ENCODE data around the gene CHRM4. TPM values are rescaled to one million over a fixed set of nuclear protein-coding genes. Genes with fewer than 3 reads are reported as not detected.
"Not testable (repeated sequence)": the region's sequence is repeated elsewhere in the genome, so short reads cannot be mapped to it uniquely, and the experiment has no call there.

Gene CHRM4
- total and polyA plus RNA-seq, 2 of the 13 experiments (the other 11 are each of a cell fraction or from before 2014, with no cell fraction given): 0.13 to 0.21 TPM

GRCh38 chr11:46379482-46380293 lies 11.9 kb downstream of the CHRM4 start (continued):
- 0 out of 2 replicates have a peak, but pooled peaks have one; percentile 55 for TF ChIP-seq ZC3H13 (CRISPR knock-in tag; IDR thresholded peaks at IDR 0.05)
- 0 out of 2 replicates have a peak, but pooled peaks have one; percentile 28 for TF ChIP-seq ZNF616 (CRISPR knock-in tag; IDR thresholded peaks at IDR 0.05; ENCODE audit: low read depth)
- peak; percentile 12; the same call in 1 of the 2 replicates for TF ChIP-seq SALL2 (CRISPR knock-in tag; IDR thresholded peaks at IDR 0.05)
- TF ChIP-seq KDM4B (CRISPR knock-in tag; IDR thresholded peaks at IDR 0.05): 0 out of 2 replicates have a peak, but pooled peaks have one; percentile 33
- peak; percentile 73 for TF ChIP-seq ZBTB7B (CRISPR knock-in tag; IDR thresholded peaks at IDR 0.05)
- peak; percentile 52; the same call in 1 of the 2 replicates for TF ChIP-seq ZNF788 (CRISPR knock-in tag; IDR thresholded peaks at IDR 0.05; ENCODE audit: borderline replicate concordance)
- peak; percentile 70; the same call in 1 of the 2 replicates for TF ChIP-seq MXD1 (CRISPR knock-in tag; IDR thresholded peaks at IDR 0.05)
- not testable (repeated sequence) for TF ChIP-seq MAZ (IDR thresholded peaks at IDR 0.05; ENCODE audit: borderline replicate concordance, low read depth, low read length)
- TF ChIP-seq MAZ (CRISPR knock-in tag; IDR thresholded peaks at IDR 0.05; ENCODE audit: low read depth): peak; percentile 53; the same call in 1 of the 2 replicates
- 0 out of 2 replicates have a peak, but pooled peaks have one; percentile 50 for TF ChIP-seq ZNF547 (CRISPR knock-in tag; IDR thresholded peaks at IDR 0.05)
- TF ChIP-seq ATF3 (CRISPR knock-in tag; IDR thresholded peaks at IDR 0.05): 0 out of 2 replicates have a peak, but pooled peaks have one; percentile 1
- peak; percentile 66 for TF ChIP-seq ZNF574 (CRISPR knock-in tag; IDR thresholded peaks at IDR 0.05)
- TF ChIP-seq CCDC6 (CRISPR knock-in tag; IDR thresholded peaks at IDR 0.05): 0 out of 2 replicates have a peak, but pooled peaks have one; percentile 22
- peak; percentile 31; the same call in 1 of the 2 replicates for TF ChIP-seq ZFP90 (CRISPR knock-in tag; IDR thresholded peaks at IDR 0.05; ENCODE audit: borderline replicate concordance)
- TF ChIP-seq CSRNP1 (CRISPR knock-in tag; IDR thresholded peaks at IDR 0.05): peak; percentile 81
- TF ChIP-seq AGO1 (IDR thresholded peaks at IDR 0.05; ENCODE audit: low read depth, low read length, poor library complexity, severe bottlenecking): peak; percentile 21
- peak; percentile 93 for TF ChIP-seq UBTF (CRISPR knock-in tag; IDR thresholded peaks at IDR 0.05)
